Measurements from ENCODE around the gene DGAT2L6. TPM values are rescaled to one million over a fixed set of nuclear protein-coding genes. Genes with fewer than 3 reads are reported as not detected.

DGAT2L6 gene, protein sequence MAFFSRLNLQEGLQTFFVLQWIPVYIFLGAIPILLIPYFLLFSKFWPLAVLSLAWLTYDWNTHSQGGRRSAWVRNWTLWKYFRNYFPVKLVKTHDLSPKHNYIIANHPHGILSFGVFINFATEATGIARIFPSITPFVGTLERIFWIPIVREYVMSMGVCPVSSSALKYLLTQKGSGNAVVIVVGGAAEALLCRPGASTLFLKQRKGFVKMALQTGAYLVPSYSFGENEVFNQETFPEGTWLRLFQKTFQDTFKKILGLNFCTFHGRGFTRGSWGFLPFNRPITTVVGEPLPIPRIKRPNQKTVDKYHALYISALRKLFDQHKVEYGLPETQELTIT
- total RNA-seq, result not detected

DNA sequence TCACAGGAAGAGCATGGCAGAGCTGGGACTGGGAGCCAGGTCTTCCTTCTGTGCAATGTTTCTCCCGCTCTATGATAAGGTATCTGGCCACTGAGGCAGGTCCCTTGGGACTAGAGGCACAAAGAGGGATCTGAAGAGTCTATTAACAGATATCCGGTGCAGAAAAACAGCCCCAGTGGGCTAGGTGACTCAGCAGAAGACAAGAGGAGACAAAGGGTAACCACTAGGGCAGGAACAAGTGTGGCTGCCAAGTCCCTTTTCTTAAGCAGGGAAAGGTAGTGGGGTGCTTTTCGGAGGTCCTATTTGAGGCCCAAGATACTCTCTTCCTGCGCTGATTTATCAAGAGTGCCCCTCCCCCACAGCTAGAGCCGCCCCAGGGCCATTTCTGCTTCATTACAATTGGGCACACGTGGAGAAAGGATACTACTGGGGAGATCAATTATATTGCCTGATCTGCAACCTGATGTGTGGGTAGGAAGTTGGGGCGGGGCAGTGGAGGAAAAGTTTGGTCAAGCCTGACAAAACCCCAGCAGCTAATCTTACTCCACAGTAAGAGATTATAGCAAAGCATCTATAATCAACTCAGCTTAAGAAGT lies at the start of gene DGAT2L6:
DGAT2L6 (plus strand) TSS at position 546 of the 596 bp plus-strand sequence. CDS start 100 bp downstream, outside the sequence.
- Histone ChIP-seq H3K27ac (no peak within 1 kb of the TSS), H3K4me1 (no peaks in the 10 kb centered on the region), H3K36me3 (replicated peaks in 1 of 2; ENCODE audit: insufficient read depth in 1 of 2, low read depth in 2 of 2) (no peaks in the 10 kb centered on the region), H3K9me3 (no peaks in the 10 kb centered on the region), H3K4me3 (no peak within 1 kb of the TSS), H3K27me3 (no peaks in the 10 kb centered on the region)
- ATAC-seq (no peak), DNase-seq (no peak)
- TF ChIP-seq CTCF (IDR thresholded peaks at IDR 0.05) (no peak), POLR2A (IDR thresholded peaks at IDR 0.05) (no peak)
- intact Hi-C loops (cut with DNase I), result no loop called here
- WGBS, 2 donors, result 69 to 75% methylated on average over 5 to 7 of the region's 7 CpGs

- Histone ChIP-seq H3K4me1 (no peaks in the 10 kb centered on the region), H3K9me3 (no peaks in the 10 kb centered on the region), H3K27ac (no peak overlapping the region), H3K27me3 (no peaks in the 10 kb centered on the region), H3K4me3 (no peak overlapping the region), H3K36me3 (replicated peaks in 1 of 2; ENCODE audit: insufficient read depth in 1 of 2, low read depth in 2 of 2) (no peaks in the 10 kb centered on the region)
- intact Hi-C loops (cut with DNase I), result no loop called here
- DNase-seq, result no peak
- 45 to 57% methylated on average over 2 to 5 of the region's 9 CpGs for WGBS, 2 donors
- TF ChIP-seq POLR2A (IDR thresholded peaks at IDR 0.05) (no peak), CTCF (IDR thresholded peaks at IDR 0.05) (no peak)
- ATAC-seq, result no peak
These were observed 49.2 kb upstream of the DGAT2L6 start for GRCh38 chrX:70128071-70128470.

DNA sequence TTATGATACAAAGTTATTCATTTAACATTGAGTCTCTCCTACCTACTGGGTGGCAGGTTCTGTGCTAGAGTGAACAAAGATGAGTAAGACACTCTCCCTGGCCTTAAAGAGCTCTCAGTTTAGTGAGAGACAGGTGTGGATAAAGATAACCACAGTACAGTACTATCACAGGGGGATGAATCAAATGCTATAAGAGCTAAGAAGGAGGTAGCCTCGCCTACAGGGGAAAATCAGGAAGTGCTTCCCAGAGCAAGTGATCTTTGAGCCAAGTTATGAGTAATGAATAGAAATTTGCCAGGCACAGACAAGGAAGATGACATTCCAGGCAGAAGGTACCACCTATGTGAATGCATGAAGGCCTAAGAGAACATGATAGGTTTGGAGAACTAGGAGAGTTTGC lies 47.5 kb upstream of the DGAT2L6 start:
- no peak for TF ChIP-seq POLR2A (IDR thresholded peaks at IDR 0.05)
- no peak for TF ChIP-seq CTCF (IDR thresholded peaks at IDR 0.05)
- H3K27ac ChIP-seq, result no peak overlapping the region

DNA sequence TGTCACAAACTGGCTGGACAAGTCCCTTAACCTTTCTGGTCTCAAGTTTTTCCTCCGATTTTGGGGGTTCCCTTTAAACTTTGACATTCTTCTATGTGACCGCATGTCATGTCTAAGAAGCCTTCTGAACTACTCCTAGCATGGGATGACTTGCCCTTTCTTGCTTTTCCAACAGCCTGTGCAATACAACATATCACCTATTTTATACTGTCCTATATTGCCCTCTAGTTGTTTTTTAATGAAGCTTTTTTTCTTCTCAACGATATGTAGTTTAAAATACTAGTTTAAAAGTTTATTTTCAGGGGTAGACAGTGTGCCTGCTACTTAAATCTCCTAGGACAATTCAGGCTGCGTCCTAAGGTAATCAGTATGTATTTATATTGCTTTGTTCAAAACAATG lies 45.1 kb upstream of the DGAT2L6 start:
- DNase-seq (no peak), ATAC-seq (no peak)
- Histone ChIP-seq H3K4me1 (peaks cover 13% of the 10 kb centered on the region), H3K27ac (no peak overlapping the region), H3K4me3 (no peak overlapping the region), H3K27me3 (no peaks in the 10 kb centered on the region), H3K36me3 (replicated peaks in 1 of 2; ENCODE audit: insufficient read depth in 1 of 2, low read depth in 2 of 2) (no peaks in the 10 kb centered on the region), H3K9me3 (no peaks in the 10 kb centered on the region)
- intact Hi-C loops (cut with DNase I), result no loop called here
- 21 to 29% methylated on average over 4 of the region's 4 CpGs for WGBS, 2 donors
- TF ChIP-seq POLR2A (IDR thresholded peaks at IDR 0.05) (no peak), CTCF (IDR thresholded peaks at IDR 0.05) (no peak)

More for the DNA sequence above, 47.5 kb upstream of the DGAT2L6 start:
- no peaks in the 10 kb centered on the region for H3K36me3 ChIP-seq (replicated peaks in 1 of 2; ENCODE audit: insufficient read depth in 1 of 2, low read depth in 2 of 2)
- intact Hi-C loops (cut with DNase I), result no loop called here
- DNase-seq, result no peak
- no peaks in the 10 kb centered on the region for H3K27me3 ChIP-seq
- no peak overlapping the region for H3K4me3 ChIP-seq
- ATAC-seq, result no peak
- H3K9me3 ChIP-seq, result no peaks in the 10 kb centered on the region
- WGBS, 2 donors, result 38 to 43% methylated on average over 1 of the region's 1 CpG
- H3K4me1 ChIP-seq, result peaks cover 5% of the 10 kb centered on the region

Data from body of pancreas (tissue), 4 donors.